ENCODE data around the gene UVRAG. TPM values are rescaled to one million over a fixed set of nuclear protein-coding genes. Genes with fewer than 3 reads are reported as not detected.

Gene UVRAG
- total RNA-seq, result 10 to 100 TPM; 43.3 to 73.0 (median 48.9) TPM

DNA sequence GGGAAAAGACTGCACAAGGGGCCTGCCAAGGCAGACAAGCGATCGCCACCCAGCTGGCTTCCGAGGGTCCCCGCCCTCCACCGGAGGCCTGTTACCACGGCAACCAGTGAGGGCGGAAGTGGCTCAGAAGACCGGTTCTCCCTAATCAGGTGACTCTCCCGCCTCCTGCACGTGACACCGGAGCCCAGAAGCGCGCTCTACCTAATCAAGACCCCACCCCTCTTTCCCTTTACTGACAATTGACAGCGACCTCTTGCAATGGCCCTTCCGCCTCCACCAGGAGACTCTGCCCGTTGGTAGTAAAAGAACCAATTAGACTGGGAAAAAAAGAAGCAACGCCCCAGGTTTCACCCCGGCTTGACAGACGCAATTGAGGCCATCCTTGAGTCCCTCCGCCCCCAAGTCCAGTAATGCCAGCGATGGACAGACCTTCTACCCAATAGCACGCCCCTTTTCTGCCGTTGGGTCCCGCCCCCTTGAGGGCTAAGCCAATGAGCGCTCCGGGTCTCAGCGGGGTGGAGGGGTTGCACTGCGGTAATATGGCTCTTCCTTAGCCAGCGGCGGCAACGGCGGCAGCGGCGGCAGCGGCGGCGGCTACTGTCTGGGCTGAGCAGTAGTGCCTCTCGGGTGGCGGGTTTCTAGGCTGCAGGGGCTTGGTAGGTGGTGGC is at the start of gene UVRAG:
TSS of gene UVRAG (plus strand) at position 534 of the 668 bp plus-strand sequence. CDS start 198 bp downstream, outside the sequence.
- TF ChIP-seq POLR2AphosphoS5 (IDR thresholded peaks at IDR 0.05), result peak; percentile 63 to 85 (median 71)
- peak; percentile 82 for TF ChIP-seq POLR2A (IDR thresholded peaks at IDR 0.05)
- TF ChIP-seq, protein P1, sequence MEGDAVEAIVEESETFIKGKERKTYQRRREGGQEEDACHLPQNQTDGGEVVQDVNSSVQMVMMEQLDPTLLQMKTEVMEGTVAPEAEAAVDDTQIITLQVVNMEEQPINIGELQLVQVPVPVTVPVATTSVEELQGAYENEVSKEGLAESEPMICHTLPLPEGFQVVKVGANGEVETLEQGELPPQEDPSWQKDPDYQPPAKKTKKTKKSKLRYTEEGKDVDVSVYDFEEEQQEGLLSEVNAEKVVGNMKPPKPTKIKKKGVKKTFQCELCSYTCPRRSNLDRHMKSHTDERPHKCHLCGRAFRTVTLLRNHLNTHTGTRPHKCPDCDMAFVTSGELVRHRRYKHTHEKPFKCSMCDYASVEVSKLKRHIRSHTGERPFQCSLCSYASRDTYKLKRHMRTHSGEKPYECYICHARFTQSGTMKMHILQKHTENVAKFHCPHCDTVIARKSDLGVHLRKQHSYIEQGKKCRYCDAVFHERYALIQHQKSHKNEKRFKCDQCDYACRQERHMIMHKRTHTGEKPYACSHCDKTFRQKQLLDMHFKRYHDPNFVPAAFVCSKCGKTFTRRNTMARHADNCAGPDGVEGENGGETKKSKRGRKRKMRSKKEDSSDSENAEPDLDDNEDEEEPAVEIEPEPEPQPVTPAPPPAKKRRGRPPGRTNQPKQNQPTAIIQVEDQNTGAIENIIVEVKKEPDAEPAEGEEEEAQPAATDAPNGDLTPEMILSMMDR (IDR thresholded peaks at IDR 0.05), result peak; percentile 32 to 68 (median 47)
- no peaks in the 10 kb centered on the region for H3K36me3 ChIP-seq
- DNase-seq (ENCODE audit: low spot score in 2 of 2), result peak; percentile 99 to 100
- H3K9me3 ChIP-seq, result no peaks in the 10 kb centered on the region
- intact Hi-C loops (cut with DNase I; ENCODE audit: low total_unique reads), result no loop called here
- H3K27me3 ChIP-seq, result no peaks in the 10 kb centered on the region
- H3K27ac ChIP-seq, result peak within 1 kb of the TSS; percentile 95 to 98
- peaks cover 5 to 13% of the 10 kb centered on the region in 2 donors for H3K4me1 ChIP-seq
- H3K4me3 ChIP-seq, result peak within 1 kb of the TSS; percentile 83 to 99 (median 95)

DNA sequence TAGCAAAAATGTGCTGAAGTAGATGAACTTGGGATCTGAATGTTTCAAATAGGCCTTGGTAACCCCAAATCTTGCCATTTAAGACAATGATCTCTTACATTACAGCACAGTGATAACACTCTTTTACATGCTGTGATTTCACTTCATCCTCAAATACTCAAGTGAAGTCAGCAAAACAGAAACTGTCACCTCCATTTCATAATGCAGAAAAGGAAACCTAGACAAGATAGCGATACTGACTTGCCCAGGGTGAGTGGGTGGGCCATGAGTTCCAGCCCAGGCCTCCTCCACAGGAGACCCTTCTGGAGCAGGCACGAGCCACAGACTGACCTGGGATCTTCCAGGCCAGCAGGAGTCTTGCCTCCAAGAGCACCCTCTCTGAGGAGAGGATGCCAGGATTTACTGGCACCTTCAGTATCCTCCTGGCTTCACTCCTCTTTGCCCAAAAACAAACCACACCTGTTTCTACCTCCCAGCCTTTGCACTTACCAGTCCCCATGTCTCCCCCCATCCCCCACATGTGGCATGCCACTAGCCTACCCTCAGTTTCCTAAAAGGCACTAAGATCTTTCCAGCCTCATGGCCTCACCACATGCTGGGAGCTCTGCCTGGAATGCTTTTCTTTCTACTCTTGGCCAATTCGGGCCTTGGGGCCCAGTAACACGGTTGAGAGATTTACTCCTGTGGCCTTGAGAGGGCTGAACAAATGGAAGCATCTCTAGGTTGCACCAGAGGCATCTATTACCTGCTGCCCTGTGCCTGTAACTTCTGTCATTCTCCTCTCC is 48.4 kb upstream of the UVRAG start:
- intact Hi-C loops (cut with DNase I; ENCODE audit: low total_unique reads), result no loop called here
- no peak for DNase-seq (ENCODE audit: low spot score in 2 of 2)
- H3K4me3 ChIP-seq, result no peak overlapping the region
- TF ChIP-seq POLR2A (IDR thresholded peaks at IDR 0.05) (no peak), POLR2AphosphoS5 (IDR thresholded peaks at IDR 0.05) (no peak)
- TF ChIP-seq, protein P1 (IDR thresholded peaks at IDR 0.05), result no peak
- no peaks in the 10 kb centered on the region for H3K27me3 ChIP-seq
- no peaks in the 10 kb centered on the region for H3K36me3 ChIP-seq
- no peaks in the 10 kb centered on the region for H3K9me3 ChIP-seq
- H3K4me1 ChIP-seq, result peaks cover 0 to 10% of the 10 kb centered on the region in 2 donors
- H3K27ac ChIP-seq, result no peak overlapping the region

DNA sequence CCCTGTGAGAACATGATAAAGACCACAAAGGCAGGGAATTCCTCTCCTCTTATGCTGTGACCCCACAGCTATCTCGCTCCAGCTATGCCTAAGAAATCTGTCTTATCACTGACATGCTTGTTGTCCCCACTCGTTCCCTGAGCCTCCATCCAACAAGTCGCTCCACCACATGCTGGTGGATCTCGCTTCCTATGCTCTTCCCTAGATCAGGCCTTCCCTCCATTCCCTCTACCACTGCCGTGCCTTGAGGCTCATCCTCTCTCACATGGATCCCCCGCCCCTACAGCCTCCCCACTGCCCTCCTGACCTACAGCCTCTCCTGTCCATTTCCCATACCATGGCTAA is 47.8 kb upstream of the UVRAG start:
- Histone ChIP-seq H3K4me1 (peaks cover 0 to 10% of the 10 kb centered on the region in 2 donors), H3K9me3 (no peaks in the 10 kb centered on the region), H3K27ac (no peak overlapping the region), H3K36me3 (no peaks in the 10 kb centered on the region), H3K4me3 (no peak overlapping the region), H3K27me3 (no peaks in the 10 kb centered on the region)
- DNase-seq (ENCODE audit: low spot score in 2 of 2), result no peak
- TF ChIP-seq POLR2A (IDR thresholded peaks at IDR 0.05), result no peak
- TF ChIP-seq POLR2AphosphoS5 (IDR thresholded peaks at IDR 0.05), result no peak
- intact Hi-C loops (cut with DNase I; ENCODE audit: low total_unique reads), result no loop called here

DNA sequence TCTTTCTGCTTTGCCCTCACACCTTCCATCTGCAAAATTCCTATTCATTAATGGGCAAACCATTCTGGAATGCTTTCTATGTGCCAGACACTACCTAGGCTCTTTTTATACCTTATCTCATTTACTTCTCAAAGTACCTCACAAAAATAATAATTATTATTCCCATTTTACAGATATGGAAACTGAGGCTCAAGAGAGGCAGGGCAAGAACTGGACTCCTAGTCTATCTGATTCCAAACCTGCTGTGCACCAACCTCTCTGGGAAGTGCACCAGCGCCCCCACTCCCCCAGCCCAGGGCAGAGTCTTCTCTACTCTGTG is 47.3 kb upstream of the UVRAG start:
- Histone ChIP-seq H3K4me3 (peak overlapping the region; percentile 43 to 67 (median 58)), H3K36me3 (no peaks in the 10 kb centered on the region), H3K9me3 (no peaks in the 10 kb centered on the region), H3K27ac (no peak overlapping the region), H3K27me3 (no peaks in the 10 kb centered on the region), H3K4me1 (peaks cover 0 to 10% of the 10 kb centered on the region in 2 donors)
- DNase-seq (ENCODE audit: low spot score in 2 of 2), result no peak
- no peak for TF ChIP-seq POLR2A (IDR thresholded peaks at IDR 0.05)
- TF ChIP-seq, protein P1 (IDR thresholded peaks at IDR 0.05), result no peak
- no peak for TF ChIP-seq POLR2AphosphoS5 (IDR thresholded peaks at IDR 0.05)
- intact Hi-C loops (cut with DNase I; ENCODE audit: low total_unique reads), result no loop called here

DNA sequence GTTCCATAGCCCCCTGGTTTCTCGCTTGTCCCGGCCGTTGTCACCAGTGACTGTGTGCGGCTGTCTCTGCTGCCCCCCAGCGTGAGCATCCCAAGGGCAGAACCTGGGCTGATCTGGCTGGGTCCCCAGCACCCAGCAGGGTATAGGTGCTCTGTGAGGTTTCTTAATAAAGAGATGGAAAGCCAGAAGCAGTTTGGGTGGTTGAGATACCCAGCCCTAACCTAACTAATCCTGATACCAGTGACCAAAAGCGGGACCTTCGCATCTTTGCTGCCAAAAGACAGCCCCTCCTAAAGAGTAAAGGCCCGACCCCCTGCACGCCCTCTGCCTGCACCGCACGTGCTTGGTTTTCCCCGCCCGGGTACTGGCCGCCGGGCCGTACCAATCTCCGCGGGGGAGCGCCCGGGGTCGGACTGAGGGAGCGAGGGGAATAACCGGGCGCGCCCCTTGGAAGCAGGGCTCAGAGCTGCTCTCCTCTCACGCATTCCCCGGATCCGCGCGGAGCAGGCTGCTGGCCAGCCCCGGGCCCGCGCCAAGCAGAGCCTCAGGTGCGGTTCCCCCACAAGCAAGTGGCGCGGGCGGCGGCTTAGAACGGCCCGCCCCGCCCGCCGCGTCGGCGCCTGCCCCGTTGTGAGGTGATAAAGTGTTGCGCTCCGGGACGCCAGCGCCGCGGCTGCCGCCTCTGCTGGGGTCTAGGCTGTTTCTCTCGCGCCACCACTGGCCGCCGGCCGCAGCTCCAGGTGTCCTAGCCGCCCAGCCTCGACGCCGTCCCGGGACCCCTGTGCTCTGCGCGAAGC is 46.7 kb upstream of the UVRAG start, which contains the start of gene DGAT2:
TSS of gene DGAT2 (plus strand) at position 667 of the 797 bp plus-strand sequence. CDS start 214 bp downstream, outside the sequence.
- Histone ChIP-seq H3K36me3 (no peaks in the 10 kb centered on the region), H3K27me3 (no peaks in the 10 kb centered on the region), H3K27ac (peak within 1 kb of the TSS in 1 of 2 donors; percentile 52), H3K4me1 (peaks cover 0 to 10% of the 10 kb centered on the region in 2 donors), H3K4me3 (peak within 1 kb of the TSS; percentile 43 to 67 (median 58)), H3K9me3 (no peaks in the 10 kb centered on the region)
- peak; percentile 31 to 57 for DNase-seq (ENCODE audit: low spot score in 2 of 2)
- intact Hi-C loops (cut with DNase I; ENCODE audit: low total_unique reads), result no loop called here
- no peak for TF ChIP-seq POLR2A (IDR thresholded peaks at IDR 0.05)
- TF ChIP-seq, protein P1 (IDR thresholded peaks at IDR 0.05), result peak in 1 of 3 donors; percentile 15
- peak in 1 of 3 donors; percentile 31 for TF ChIP-seq POLR2AphosphoS5 (IDR thresholded peaks at IDR 0.05)
